ENCODE results near the gene ST3GAL5.
"Not testable (repeated sequence)": the region's sequence is repeated elsewhere in the genome, so short reads cannot be mapped to it uniquely, and the experiment has no call there.

ST3GAL5 gene

DNA sequence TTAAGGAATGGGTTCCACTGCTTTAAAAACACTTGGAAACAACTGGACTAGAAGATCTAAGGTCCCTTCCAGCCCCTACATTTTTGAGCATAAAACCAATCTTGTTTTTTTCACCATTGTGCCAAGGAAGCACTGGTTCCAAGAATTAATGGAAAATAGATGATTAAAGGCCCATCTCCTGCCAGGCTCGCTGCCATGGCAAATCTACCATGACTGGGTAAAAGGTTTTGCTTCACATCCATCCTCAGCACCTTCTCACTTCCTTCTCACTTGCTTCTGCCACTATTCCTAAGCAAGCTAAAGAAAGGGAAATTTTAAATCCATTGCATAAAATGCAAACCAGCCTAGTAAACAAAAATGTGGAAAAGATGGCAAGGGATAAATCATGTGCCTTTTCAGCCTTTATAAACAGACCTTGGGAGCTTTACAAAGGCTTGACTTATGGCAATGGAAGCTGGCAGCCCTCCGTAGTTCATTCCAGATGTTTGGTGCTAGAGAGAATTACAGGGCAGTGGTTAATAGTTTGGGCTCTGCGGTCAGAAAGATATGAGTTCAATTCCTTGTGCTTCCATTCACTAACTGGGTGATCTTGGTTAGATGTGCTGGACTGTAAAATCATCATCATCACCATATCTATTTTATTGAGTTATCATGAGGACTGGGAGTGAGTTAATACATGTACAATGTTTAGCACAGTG, 27.0 kb upstream of the ST3GAL5 start:
- DNase-seq, result no peak

DNA sequence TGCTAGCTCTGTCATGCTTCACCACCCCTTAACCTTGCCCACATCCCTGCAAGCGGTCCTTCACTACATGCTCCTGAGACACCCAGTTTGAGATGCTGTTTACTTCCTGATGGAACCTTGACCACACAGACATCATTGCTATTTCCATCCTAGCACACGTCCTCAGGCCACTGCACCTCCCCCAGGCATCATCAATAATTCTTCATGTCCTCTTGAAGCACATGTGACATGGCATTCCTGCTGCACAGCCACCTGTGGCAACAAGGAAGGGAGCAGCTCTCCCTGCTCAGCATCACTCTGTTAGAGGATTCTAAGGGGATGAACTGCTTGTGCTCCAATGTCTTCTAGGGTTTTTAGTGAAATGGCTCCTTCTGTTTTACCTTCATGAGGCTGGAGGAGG, 26.1 kb upstream of the ST3GAL5 start:
- DNase-seq, result no peak

DNA sequence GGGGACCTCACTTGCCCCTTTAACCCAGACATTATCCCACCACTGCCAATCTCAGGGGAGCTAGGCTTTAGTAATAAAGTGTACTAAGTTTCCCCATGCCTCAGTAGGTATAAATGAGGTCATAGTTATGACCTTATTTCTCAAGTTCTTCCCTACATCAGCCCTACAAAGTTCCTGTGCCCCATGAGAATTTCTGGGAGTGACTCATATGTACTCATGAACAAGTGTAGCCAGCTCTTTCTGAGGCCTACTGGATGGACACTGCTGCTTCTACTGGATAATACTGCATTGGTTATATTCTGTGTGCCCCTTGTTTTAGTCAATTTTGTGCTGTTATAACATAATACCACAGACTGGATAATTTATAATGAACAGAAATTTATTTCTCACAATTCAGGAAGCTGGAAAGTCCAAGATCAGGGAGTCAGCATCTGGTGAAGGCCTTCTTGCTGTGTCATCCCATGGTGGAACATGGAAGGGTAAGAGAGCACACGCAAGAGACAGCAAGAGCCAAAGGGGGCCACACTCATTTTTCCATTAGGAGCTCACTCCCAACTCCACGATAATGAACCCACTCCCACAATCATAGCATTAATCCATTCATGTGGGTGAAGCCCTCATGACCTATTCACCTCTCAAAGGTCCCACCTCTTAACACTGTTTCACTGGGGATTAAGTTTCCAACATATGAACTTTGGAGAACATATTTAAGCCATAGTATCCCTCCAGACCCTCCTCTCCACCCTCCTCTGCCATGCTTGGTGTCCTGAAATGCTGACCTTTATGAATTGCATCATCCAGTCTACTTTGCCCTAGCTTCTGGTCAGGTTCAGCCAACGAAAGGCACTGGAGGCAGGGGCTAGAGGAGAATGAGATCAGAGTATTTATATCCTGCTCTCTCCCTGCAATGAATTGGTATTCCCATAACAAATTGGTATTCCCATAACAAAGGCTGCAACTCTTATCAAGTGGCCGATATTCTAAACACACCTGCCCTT, 25.4 kb upstream of the ST3GAL5 start:
- no peak for DNase-seq

DNA sequence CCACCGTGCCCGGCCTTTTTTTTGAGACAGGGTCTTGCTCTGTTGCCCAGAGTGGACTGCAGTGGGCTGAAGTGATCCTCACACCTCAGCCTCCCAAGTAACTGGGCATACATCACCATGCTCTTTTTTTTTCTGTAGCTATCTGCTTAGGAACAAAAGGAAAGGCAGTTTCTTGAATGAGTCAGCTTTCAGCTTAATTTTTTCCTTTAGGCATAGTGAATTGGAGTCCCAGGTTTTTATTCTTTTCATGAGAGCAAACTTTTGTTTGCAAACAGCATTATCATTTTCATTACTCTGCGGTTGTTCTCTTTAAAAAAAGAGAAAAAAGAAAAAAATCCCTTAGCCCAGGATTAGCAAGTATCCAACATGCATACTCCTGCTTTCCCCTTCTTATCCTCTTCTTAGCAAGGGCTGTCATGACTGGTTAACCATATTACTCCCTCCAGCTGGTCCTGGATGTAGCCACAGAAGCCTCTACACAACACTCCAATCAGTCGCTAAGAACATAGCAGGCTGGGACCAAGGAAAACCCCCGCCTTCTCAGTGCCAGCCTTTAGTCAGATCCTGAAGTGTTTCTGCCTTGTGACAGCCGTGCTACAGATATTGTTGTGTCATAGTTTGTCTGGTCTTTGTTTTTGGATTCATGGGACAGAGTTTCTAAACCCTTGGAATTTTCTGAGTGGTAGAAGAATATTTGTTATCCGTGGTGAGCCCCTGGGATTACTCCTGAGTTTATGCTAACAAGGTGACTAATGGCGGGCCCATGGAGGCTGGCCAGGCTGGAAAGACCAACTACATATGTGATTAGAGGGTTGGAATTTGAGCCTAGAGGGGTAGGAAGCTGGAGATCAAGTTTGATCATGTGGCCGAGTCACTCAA, 23.3 kb upstream of the ST3GAL5 start:
- no peak for DNase-seq

DNA sequence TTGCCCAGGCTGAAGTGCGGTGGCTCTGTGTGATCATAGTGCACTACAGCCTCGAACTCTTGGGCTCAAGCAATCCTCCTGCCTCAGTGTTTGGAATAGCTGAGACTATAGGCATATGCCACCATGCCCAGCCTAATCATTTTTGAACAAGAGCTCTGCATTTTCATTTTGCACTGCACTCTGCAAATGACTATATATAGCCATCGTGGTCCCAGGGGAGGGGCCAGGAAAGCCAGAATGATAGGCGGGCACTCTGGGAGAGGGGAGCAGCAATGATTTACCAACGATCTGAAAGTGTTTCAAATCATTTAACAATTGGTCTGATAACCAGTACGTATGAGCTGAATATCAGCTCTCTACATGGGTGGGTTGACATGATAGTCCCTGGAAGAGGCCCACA, 22.3 kb upstream of the ST3GAL5 start:
- no peak for DNase-seq

DNA sequence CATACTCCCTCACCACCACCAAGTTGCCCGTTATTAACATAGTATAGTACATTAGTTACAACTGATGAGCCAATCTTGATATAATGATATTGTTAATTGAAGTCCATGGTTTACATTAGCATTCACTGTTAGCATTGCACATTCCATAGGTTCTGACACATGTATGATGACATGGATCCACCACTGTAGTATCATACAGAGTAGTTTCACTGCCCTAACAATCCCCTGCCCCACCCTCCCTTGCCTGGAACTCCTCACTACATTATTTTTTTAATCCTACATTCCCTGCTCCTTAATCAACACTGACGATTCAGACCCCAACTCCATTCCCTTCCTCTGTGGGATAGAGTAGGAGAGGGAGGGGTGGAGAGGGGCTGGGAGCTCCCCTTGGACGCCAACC, 20.2 kb upstream of the ST3GAL5 start:
- DNase-seq, result no peak

DNA sequence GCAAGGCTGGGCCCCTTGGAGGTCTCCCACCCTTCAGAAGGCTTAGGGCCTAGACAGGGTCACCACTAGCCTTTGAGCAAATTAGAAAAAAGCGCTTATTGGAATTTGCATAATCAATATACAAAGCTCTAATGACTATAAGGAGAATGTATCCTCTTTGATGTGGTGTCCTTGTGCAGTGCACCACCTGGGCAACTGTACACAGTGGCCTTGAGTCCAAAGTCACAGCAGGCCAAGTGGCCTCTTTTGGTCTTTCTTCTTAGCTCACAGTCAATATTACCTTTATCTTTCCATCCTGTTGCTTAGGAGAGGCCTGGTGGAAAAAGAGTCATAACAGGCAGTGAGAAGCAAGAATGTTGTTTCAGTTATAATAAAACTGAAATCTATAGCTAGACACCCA, 19.7 kb upstream of the ST3GAL5 start:
- DNase-seq, result no peak

DNA sequence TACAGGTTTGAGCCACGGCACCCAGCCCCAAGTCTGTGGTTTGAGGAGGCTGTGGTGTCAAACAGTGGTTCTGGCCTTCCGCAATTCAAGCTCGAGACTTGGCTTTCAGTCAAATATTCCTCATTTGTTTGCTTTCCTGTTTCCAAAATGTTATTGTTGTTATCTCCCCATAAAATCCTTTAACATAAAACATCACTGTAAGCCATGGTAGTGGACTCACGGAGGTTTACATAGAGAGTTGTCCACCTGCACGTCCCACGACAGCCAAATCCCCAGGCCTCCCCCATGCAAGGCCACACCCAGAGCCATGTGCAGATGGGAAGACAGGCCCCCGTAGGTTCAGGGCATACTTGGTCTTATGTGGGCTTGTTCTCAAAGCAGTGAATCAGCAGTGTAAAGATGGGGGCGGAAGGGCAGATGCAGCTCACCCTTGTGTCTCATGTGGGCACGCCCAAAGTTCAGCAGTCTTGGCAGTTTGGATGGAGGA, 18.9 kb upstream of the ST3GAL5 start:
- DNase-seq, result no peak

DNA sequence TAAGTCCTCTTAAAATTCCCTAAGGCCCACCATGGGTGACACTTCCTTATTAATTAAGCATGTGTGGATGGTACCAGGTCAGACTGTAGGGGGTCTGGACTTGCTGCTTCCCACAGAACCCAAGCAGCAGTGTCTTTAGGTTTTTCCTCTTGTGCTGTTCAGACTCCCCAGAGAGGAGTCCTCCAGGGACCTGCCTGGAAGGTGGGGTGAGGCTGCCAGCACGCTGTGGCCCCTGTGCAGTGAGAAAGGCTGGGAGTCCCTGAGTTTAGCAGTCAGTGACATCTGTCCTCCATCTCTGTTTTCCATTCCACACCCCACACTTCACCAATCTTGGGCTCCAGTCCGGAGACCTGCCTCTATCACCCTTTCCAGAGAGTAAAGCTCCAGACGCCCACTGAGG, 18.0 kb upstream of the ST3GAL5 start:
- no peak for DNase-seq

DNA sequence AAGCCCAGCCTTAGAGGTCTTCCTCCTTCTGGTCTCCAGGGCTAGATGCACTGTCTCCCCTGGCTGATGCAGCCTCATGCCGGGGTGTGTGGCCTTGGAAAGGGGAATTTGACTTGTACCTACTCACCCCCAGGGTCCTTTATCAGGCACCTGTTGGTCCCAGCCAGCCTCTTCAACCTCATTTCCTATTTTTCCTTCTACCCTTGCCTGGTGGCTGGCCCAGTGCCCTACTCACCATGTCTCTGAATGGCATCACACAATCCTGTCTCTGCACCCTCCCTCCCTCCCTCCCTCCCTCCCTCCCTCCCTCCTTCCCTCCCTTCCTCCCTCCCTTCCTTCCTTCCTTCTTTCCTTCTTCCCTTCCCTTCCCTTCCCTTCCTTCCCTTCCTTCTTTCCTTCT, 17.1 kb upstream of the ST3GAL5 start:
- no peak for DNase-seq

DNA sequence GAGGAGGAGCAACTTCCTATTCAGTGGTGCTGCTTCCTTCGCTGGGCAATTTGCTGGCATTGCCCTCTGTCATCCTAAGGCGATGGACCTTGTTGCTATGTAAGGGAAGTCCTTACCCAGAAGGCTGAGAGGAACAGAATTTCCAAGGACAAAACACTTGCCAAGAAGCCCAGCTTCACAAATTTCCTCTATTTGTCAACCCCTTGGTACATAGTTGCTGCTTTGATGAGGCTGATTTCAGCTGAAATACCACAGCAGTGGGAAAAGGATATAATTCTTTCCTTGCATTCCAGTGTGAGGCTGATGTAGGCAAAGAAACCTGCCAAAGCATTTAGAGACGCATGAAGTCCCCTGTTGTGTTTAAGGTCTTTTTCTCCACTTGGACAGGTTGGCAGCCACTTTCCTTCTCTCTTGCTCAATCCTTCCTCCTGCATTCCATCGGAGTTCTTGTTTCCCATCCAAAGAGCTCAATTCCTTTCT, 16.4 kb upstream of the ST3GAL5 start:
- no peak for DNase-seq

DNA sequence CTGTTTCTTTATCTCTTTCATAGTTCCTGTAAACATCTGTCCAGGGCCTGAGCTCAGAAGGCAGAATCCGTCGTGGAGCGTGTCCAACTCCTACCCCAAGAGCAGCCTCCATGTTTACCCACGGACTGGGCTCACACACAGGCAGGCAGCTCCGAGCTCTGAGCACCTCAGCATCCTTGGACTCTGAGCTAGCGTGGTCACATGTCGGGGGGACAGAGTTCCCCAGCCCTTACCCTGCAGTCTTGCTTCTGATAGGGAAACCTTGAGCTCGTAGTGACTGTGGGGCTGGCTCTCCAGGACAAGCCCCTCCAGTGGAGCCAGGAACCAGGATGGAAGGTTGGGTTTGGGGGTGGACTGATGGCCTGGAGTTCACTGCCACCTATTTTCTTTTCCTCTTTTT, 15.1 kb upstream of the ST3GAL5 start:
- no peak for DNase-seq

DNA sequence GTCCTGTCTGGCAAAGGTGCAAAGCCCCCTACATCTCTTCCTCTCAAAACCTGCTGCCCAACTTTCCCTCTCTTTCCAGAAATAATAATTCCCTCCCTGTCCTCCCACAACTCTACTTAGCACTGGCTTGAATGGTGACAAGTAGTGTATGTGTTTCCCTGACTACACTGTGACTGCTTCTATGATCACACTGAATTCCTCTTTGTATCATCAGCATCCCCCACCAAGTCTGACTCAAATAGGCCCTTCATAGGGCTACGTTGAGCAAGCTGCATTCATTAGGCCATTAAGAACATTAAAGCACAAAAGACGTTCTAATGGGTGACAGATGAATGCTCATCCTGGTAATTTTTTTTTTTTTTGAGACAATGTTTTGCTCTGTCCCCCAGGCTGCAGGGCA, 13.7 kb upstream of the ST3GAL5 start:
- DNase-seq, result no peak

DNA sequence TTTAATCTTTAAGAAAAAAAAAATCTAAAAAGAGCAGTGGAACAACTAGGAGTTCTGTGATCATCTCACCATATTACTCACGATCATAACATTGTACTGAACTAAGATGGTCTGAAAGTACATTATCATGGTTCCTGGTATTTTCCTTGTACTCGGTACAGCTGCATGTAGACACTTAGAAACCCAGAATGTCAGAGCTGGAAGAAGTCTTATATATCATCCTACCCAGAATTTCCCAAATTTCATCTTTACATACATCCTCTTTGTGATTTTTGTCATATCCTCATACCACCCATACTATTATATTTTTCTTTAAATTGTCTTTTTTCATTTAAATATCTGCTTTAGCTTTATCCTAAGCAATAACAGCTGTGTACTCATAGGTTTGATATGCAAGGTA, 12.4 kb upstream of the ST3GAL5 start:
- DNase-seq, result no peak

DNA sequence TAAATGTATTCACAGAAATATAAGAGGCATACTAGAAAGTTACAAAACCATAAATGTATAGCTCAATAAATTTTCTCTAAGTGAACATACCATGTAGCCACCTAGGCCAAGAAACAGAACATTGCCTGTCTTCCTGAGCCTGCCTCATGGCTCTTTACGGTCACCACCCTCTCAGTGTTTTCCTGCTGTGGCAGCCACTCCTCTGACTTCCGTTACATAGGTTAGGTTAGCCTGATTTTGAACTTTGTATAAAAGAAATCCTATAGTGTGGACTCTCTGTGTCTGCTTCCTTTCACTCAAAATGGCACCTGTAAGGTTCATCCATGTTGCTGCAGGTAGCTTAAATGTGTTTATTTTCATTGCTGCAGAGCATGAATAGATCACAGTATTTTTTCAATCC, 11.6 kb upstream of the ST3GAL5 start:
- DNase-seq, result no peak

DNA sequence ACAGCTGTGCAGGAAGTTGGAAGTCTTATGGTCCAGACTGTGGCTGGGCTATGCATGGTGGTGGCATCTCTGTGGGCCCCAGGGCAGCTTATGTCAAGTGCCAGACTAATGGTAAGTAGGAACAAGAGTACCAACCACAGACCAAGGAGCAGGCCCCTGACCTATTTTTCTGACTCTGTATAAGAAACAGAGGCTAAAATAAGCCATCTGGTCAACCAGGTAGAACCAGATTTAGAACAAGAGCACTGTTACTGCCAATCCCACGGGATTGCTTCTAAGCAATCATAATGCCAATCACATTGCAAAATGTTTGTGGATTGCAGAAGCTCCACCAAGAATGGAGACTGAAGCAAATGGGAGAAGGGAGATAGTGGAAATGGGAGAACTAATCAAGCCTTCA, 11.1 kb upstream of the ST3GAL5 start:
- DNase-seq, result no peak

DNA sequence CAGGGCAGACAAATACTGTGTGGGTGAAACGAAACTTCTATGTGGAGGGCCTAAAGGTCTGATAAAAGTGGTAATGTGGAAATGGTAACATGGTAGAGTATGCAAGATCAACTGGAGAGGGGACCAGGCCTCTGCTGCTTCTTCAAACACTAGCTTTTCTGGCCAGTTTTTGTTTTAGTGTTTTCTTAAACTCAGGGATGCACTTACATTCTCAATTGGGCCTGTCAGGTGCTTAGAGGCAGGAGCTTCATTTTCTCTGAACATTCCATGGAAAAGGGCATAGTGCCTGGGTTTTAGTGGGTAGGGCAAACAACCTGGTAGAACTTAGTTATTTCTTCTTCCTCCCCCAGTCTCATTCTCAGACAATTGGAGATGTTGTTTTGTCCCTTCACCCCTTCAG, 10.5 kb upstream of the ST3GAL5 start:
- no peak for DNase-seq

DNA sequence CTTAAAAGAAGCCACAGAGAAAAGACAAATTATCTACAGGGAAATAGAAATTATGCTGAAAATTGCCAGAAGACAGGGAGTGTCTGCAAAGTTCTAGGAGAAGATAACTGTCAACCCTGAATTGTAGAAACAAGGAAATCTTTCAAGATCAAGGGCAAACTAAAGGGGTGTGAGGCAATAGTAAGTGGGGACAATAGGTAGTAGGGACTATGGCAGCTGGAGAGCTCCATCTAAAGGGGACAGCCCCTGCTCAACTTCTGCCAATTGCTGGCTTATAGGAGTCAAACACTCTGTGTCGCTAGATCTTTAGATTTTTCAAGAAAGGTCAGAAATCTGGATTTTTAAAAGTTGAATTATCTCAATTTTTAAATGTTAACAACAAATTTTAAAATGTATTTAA, 10.1 kb upstream of the ST3GAL5 start:
- no peak for DNase-seq

DNA sequence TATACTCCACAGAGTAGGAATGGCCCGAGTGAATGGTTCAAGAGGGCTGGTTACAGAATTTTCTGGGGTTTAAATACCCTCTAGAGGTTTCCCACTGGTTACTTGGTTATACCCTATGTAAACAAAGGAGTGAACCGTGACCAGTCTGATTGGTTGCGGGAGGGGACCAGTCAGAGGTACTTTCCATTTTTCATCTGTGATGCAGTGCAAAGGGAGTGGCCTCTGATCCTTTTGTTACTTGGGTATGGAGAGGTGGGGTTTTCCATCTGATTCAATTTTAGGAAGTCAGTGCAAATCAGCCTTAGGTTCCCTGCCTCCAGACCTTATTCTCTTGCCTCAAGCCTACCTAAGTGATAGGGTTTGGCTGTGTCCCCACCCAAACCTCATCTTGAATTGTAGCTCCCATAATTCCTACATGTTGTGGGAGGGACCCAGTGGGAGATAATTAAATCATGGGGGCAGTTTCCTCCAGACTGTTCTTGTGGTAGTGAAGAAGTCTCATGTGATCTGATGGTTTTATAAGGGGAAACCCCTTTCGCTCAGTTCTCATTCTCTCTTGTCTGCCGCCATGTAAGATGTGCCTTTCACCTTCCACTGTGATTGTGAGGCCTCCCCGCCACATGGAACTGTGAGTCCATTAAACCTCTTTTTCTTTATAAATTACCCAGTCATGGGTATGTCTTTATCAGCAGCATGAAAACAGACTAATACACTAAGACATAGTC, 5.9 kb upstream of the ST3GAL5 start:
- not testable (repeated sequence) for DNase-seq

DNA sequence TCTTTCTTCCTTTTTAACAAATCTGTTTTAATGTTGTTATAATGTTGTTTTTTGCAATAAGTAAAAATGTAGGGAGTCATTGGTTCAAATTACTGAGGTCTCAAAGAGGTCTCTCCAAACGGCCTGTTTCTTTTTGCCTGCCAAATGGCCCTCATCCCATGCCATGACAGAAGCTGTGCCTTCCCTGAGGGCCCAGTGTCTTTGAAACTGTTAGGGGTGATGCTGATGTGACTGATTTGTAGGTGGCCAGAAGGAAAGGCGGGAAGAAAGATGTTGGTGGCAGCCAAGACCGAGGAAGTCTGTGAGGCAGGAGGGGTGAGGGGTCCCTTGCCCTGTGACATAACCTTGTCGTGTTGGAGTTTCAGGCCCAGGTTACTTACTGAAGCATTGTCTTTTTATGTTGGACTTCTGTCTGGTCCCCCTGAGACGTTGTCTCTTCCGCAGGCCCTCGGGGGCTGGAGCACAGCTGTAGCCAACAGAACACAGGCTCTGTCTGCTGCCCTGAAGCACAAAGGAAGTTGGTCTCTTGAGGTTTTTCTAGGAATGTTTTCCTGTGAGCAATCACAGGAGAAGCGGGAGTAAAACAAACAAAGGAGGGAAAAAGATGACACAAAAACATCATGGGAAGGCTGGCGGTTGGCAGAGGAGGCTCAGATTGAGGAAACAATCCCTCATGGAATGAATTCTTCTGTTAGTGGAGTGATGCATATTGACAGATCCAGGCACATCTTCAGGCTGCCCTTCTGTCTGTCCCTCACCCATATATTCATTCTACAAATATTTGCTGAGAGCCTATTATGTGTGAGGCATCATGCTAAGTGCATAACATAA, 4.9 kb upstream of the ST3GAL5 start:
- DNase-seq, result no peak

DNA sequence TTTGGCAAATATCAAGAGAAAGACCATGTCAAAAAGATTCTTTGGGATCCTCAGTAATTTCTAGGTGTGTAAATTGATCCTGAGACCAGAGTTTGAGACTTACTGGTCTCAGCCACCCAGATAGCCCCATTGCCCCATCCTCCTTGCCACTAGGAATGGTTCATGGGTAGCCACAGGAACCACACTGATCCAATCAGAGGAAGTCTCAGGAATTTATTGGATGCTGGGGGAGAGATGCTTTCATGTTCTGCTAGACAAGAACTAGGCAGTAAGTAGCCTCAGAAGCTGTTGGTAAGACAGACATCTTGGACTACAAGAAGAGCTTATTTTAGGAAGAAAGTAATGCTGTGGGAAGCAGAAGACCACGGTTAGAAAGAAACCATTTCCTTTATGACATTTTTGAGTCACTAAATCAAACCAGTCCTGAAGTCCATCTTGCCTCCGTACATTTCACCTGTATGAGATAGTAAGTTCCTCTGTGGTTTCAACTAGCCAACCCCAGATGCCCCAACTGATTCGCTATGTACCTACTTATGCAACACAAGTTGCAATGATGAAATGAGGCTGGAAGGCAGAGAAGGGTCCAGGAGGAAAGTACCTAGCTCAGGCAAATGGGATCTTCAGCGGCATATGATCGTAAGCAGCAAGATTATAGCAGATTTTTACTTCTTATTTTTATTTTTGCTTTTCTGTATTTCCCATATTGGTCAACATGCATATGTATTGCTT, 3.6 kb upstream of the ST3GAL5 start:
- DNase-seq, result no peak
